Activated CD8-positive, alpha-beta memory T cell treated with anti-CD3 and anti-CD28 coated beads, Interleukin-2, amount 50 U/mL, for 1 hour (primary cell): ENCODE results near the gene SEC16A.

ENCODE experiments used
- DNase-seq: peaks from one replicate; pipeline ENCODE4 v3.0.0-alpha.2; 2020; ENCODE audit errors: extremely low read depth

The SEC16A gene

GRCh38 chr9:136463578-136463977 lies 19.3 kb downstream of the SEC16A start:
- no peak for DNase-seq

GRCh38 chr9:136462664-136463063 lies 20.2 kb downstream of the SEC16A start:
- no peak for DNase-seq

- no peak for DNase-seq
Measured at GRCh38 chr9:136460772-136461325, 22.0 kb downstream of the SEC16A start.

GRCh38 chr9:136459425-136459824 lies 23.4 kb downstream of the SEC16A start:
- no peak for DNase-seq

- no peak for DNase-seq
Measured at GRCh38 chr9:136457326-136457725, 25.5 kb downstream of the SEC16A start.

GRCh38 chr9:136456258-136456657 lies 26.6 kb downstream of the SEC16A start:
- no peak for DNase-seq

GRCh38 chr9:136455043-136456002 lies 27.5 kb downstream of the SEC16A start:
- no peak for DNase-seq

- no peak for DNase-seq
Measured at GRCh38 chr9:136454026-136454796, 28.6 kb downstream of the SEC16A start.

GRCh38 chr9:136453326-136453725 lies 29.5 kb downstream of the SEC16A start:
- DNase-seq = no peak

GRCh38 chr9:136451221-136451877 lies 31.5 kb downstream of the SEC16A start:
- DNase-seq = no peak

- no peak for DNase-seq
Measured at GRCh38 chr9:136448655-136449054, 34.2 kb downstream of the SEC16A start.

- DNase-seq = no peak
Measured at GRCh38 chr9:136447173-136447778, 35.6 kb downstream of the SEC16A start.

GRCh38 chr9:136445799-136446198 lies 37.0 kb downstream of the SEC16A start:
- no peak for DNase-seq

- DNase-seq = no peak
Measured at GRCh38 chr9:136444102-136444501, 38.7 kb downstream of the SEC16A start.

GRCh38 chr9:136443687-136444086 lies 39.2 kb downstream of the SEC16A start:
- no peak for DNase-seq

- no peak for DNase-seq
Measured at GRCh38 chr9:136443087-136443486, 39.8 kb downstream of the SEC16A start.

GRCh38 chr9:136442265-136442664 lies 40.6 kb downstream of the SEC16A start:
- DNase-seq = no peak

GRCh38 chr9:136441681-136442245 lies 41.1 kb downstream of the SEC16A start:
- no peak for DNase-seq

- DNase-seq = no peak
Measured at GRCh38 chr9:136441191-136441680, 41.6 kb downstream of the SEC16A start.

- peak; percentile 24 for DNase-seq
Measured at GRCh38 chr9:136439481-136440408, 43.1 kb downstream of the SEC16A start, which contains the start of gene INPP5E. Gene INPP5E, minus strand, starts transcription at chr9:136439845. Its CDS starts 426 bp downstream, at chr9:136439419.
